H1 (cell line): ENCODE data around the gene GREB1L. TPM values are rescaled to one million over a fixed set of nuclear protein-coding genes. Genes with fewer than 3 reads are reported as not detected.

Source experiments
- CHD1 ChIP-seq: IDR thresholded peaks from 2 replicates; pipeline ENCODE4 v1.6.1; 2012; ENCODE audit warnings: low read depth, low read length, improper control_type of control experiment
- EP300 ChIP-seq, 2 experiments: IDR thresholded peaks; 1 replicate in 1 of 2; 2 replicates in 1 of 2; pipeline ENCODE4 v1.6.1; 2011 to 2012; ENCODE audit warnings: low read depth in 2 of 2, low read length in 2 of 2, mild to moderate bottlenecking in 2 of 2, borderline replicate concordance in 1 of 2, inconsistent platforms in 1 of 2, moderate library complexity in 1 of 2
- KDM4A ChIP-seq: IDR thresholded peaks from one replicate; pipeline ENCODE4 v1.7.1; 2012; ENCODE audit warnings: low read depth, mild to moderate bottlenecking, moderate library complexity, low read length, inconsistent platforms; ENCODE audit not compliant: severe bottlenecking
- RXRA ChIP-seq: IDR thresholded peaks from 2 replicates; pipeline ENCODE4 v1.6.1; 2011; ENCODE audit warnings: low read depth, mild to moderate bottlenecking, low read length, moderate library complexity; ENCODE audit not compliant: insufficient read depth
- SIX5 ChIP-seq: IDR thresholded peaks from 2 replicates; pipeline ENCODE4 v1.6.1; 2011; ENCODE audit warnings: mild to moderate bottlenecking, low read depth, low read length
- SP2 ChIP-seq: IDR thresholded peaks from 2 replicates; pipeline ENCODE4 v1.6.1; 2012; ENCODE audit warnings: mild to moderate bottlenecking, low read length, inconsistent platforms
- YY1 ChIP-seq: IDR thresholded peaks from 2 replicates; pipeline ENCODE4 v1.6.1; 2011; ENCODE audit warnings: low read depth, mild to moderate bottlenecking, low read length
- polyA plus RNA-seq, 7 experiments: library from polyadenylated mRNA; depleted of rRNA in 3 of 7; stranded (reverse) in 5 of 7; unstranded in 2 of 7; fragments of >200 nt in 5 of 7; fragments of 200-250 nt in 2 of 7; gene quantifications; 1 replicate in 5 of 7; 2 replicates in 1 of 7; 4 replicates in 1 of 7; pipeline versions ENCODE4 v1.2.1 to v1.2.3, GENCODE V29; 2011 to 2013; ENCODE audit warnings: missing spikeins in 2 of 7, mixed read lengths in 2 of 7
- total RNA-seq: library from RNA; stranded (reverse); fragmentation: NEBNext Ultra II Directional; extraction: Animal tissue kit (Norgen Biotek cat#: 25700); gene quantifications from 2 replicates; pipeline ENCODE4 v1.2.1, GENCODE V29; 2021
- TF ChIP-seq, protein P1 (sequence below), 3 experiments: IDR thresholded peaks; 1 replicate in 2 of 3; 2 replicates in 1 of 3; pipeline versions ENCODE4 v1.5.1 to v1.6.1; 2011; ENCODE audit warnings: low read length in 3 of 3, mild to moderate bottlenecking in 3 of 3, inconsistent platforms in 2 of 3, low read depth in 1 of 3, moderate library complexity in 1 of 3; ENCODE audit not compliant: insufficient read depth in 1 of 3; ENCODE audit errors: control extremely low read depth in 1 of 3

The GREB1L gene
- total and polyA plus RNA-seq, 2 of the 8 experiments (the other 6 are each of a cell fraction or from before 2014, with no cell fraction given), result 0.34 to 1.6 TPM

DNA sequence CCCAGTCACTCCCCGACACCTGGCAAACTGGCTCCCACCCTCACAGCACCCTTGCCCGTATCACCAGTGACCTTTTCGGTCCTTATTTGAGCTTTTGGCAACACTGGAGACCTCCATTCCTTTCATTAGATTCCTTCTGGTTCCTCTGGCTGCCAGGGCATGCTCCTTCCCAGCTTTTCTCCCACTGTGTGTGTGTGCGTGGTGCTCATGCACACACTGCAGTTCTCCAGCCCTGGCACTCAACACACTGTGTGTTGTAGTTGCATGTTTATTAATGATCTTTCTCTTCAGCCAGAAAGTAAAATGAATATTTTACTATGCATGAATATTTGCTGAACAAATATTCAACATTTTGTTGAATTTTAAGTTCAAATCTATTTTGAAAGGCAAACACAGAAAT lies 219.4 kb downstream of the GREB1L start (continued):
- TF ChIP-seq EP300 (IDR thresholded peaks at IDR 0.05; ENCODE audit: borderline replicate concordance in 1 of 2, low read depth in 2 of 2, low read length in 2 of 2) (no peak), YY1 (no peak), SIX5 (no peak), KDM4A (no peak), SP2 (no peak), RXRA (no peak), CHD1 (no peak)
- TF ChIP-seq, protein P1, sequence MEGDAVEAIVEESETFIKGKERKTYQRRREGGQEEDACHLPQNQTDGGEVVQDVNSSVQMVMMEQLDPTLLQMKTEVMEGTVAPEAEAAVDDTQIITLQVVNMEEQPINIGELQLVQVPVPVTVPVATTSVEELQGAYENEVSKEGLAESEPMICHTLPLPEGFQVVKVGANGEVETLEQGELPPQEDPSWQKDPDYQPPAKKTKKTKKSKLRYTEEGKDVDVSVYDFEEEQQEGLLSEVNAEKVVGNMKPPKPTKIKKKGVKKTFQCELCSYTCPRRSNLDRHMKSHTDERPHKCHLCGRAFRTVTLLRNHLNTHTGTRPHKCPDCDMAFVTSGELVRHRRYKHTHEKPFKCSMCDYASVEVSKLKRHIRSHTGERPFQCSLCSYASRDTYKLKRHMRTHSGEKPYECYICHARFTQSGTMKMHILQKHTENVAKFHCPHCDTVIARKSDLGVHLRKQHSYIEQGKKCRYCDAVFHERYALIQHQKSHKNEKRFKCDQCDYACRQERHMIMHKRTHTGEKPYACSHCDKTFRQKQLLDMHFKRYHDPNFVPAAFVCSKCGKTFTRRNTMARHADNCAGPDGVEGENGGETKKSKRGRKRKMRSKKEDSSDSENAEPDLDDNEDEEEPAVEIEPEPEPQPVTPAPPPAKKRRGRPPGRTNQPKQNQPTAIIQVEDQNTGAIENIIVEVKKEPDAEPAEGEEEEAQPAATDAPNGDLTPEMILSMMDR (IDR thresholded peaks at IDR 0.05; ENCODE audit: control extremely low read depth in 1 of 3, insufficient read depth in 1 of 3, low read depth in 1 of 3, low read length in 3 of 3), result no peak
